K562 (cell line): ENCODE data around the gene PEX7. TPM values are rescaled to one million over a fixed set of nuclear protein-coding genes. Genes with fewer than 3 reads are reported as not detected.

Experiments
- FOXA3 ChIP-seq, 2 experiments: fragments of 450-650 bp in 1 of 2; sonication (generic) in 1 of 2; formaldehyde crosslinking; IDR thresholded peaks in 1 of 2; conservative IDR thresholded peaks in 1 of 2; 2 replicates each; pipeline versions ENCODE4 v1.4.0 to v1.8.0; 2020 to 2022; ENCODE audit warnings: mild to moderate bottlenecking in 2 of 2, missing genetic modification reagents in 1 of 2
- HES1 ChIP-seq: fragments of 450-650 bp; IDR thresholded peaks from 2 replicates; pipeline ENCODE4 v1.6.1; 2016; ENCODE audit warnings: low read depth, mild to moderate bottlenecking, moderate library complexity
- KDM4B ChIP-seq, 2 experiments: fragments of 450-650 bp in 1 of 2; sonication (generic) in 1 of 2; IDR thresholded peaks; 2 replicates each; pipeline ENCODE4 v1.6.1; 2016 to 2017; ENCODE audit warnings: borderline replicate concordance in 2 of 2, antibody characterized with exemption in 1 of 2, low read depth in 1 of 2, mild to moderate bottlenecking in 1 of 2
- PML ChIP-seq: IDR thresholded peaks from 2 replicates; pipeline ENCODE4 v1.6.1; 2012; ENCODE audit warnings: low read length, inconsistent platforms
- POLR2H ChIP-seq: IDR thresholded peaks from 2 replicates; pipeline ENCODE4 v1.6.1; 2016; ENCODE audit warnings: missing genetic modification characterization, low read depth, mild to moderate bottlenecking, control low read depth, missing compliant biosample characterization, moderate library complexity
- RFX7 ChIP-seq: fragments of 250-450 bp; sonication (Bioruptor Pico); IDR thresholded peaks from 2 replicates; pipeline ENCODE4 v1.5.1; 2021; ENCODE audit warnings: mild to moderate bottlenecking
- SNRNP70 ChIP-seq: fragments of 200-400 bp; formaldehyde crosslinking; optimal IDR thresholded peaks from 2 replicates; pipeline ENCODE3; 2017; ENCODE audit warnings: low read depth, low read length
- ZBTB2 ChIP-seq: fragments of 450-650 bp; IDR thresholded peaks from 2 replicates; pipeline ENCODE4 v1.6.1; 2016; ENCODE audit warnings: antibody characterized with exemption
- ZBTB33 ChIP-seq: sonication (generic); formaldehyde crosslinking; IDR thresholded peaks from 2 replicates; pipeline ENCODE4 v1.8.1; 2023; ENCODE audit warnings: mild to moderate bottlenecking, missing genetic modification reagents
- ZBTB40 ChIP-seq, 2 experiments: fragments of 450-650 bp in 1 of 2; sonication (generic) in 1 of 2; formaldehyde crosslinking in 1 of 2; IDR thresholded peaks; 2 replicates each; pipeline versions ENCODE4 v1.7.1 to v1.9.0; 2016 to 2022; ENCODE audit warnings: inconsistent platforms in 1 of 2, mild to moderate bottlenecking in 1 of 2, missing genetic modification reagents in 1 of 2
- ZNF263 ChIP-seq: sonication (generic); formaldehyde crosslinking; IDR thresholded peaks from 2 replicates; pipeline ENCODE4 v1.8.0; 2022; ENCODE audit warnings: mild to moderate bottlenecking, missing genetic modification reagents, borderline replicate concordance
- ZNF583 ChIP-seq: fragments of 250-450 bp; sonication (Bioruptor Pico); IDR thresholded peaks from 2 replicates; pipeline ENCODE4 v1.4.0; 2020
- polyA plus RNA-seq, 8 experiments: library from polyadenylated mRNA; depleted of rRNA in 4 of 8; stranded (reverse) in 5 of 8; unstranded in 3 of 8; fragments of >200 nt; fragmentation: Nextera tagmentation in 2 of 8; fragmentation: Illumina TruSeq in 1 of 8; extraction: Ambion mirVana in 2 of 8; extraction: Trizol in 1 of 8; gene quantifications; 2 replicates each; pipeline versions ENCODE4 v1.2.1 to v1.2.3, GENCODE V29; 2011 to 2014; ENCODE audit warnings: inconsistent platforms in 1 of 8, missing spikeins in 1 of 8
- total RNA-seq, 7 experiments: library from RNA; depleted of rRNA in 6 of 7; stranded (reverse); fragments of >200 nt in 6 of 7; fragmentation: Illumina TruSeq in 2 of 7; extraction: Trizol in 2 of 7; gene quantifications; 2 replicates each; pipeline versions ENCODE4 v1.2.1 to v1.2.3, GENCODE V29; 2011 to 2021; ENCODE audit warnings: low replicate concordance in 1 of 7

The PEX7 gene
- total and polyA plus RNA-seq, 9 of the 15 experiments (the other 6 are each of a cell fraction or from before 2014, with no cell fraction given): 1.6 to 12.9 (median 9.1) TPM

GRCh38 chr6:136790411-136791295 is 31.7 kb upstream of the PEX7 start (continued):
- peak; percentile 33; the same call in 1 of the 2 replicates for TF ChIP-seq ZBTB40 (IDR thresholded peaks at IDR 0.05)
- no peak for TF ChIP-seq ZBTB40 (CRISPR knock-in tag; IDR thresholded peaks at IDR 0.05)
- TF ChIP-seq SNRNP70: no peak
- no peak for TF ChIP-seq ZNF583 (CRISPR knock-in tag)
- no peak for TF ChIP-seq PML
- 0 out of 4 replicates have a peak, but pooled peaks of 1 of the 2 experiments have one; percentile 28 for TF ChIP-seq FOXA3 (CRISPR knock-in tag; conservative IDR thresholded peaks at IDR 0.05 in 1 of 2, IDR thresholded peaks at IDR 0.05 in 1 of 2)
- no peak for TF ChIP-seq ZNF263 (CRISPR knock-in tag)
- TF ChIP-seq KDM4B (IDR thresholded peaks at IDR 0.05; ENCODE audit: borderline replicate concordance in 2 of 2, low read depth in 1 of 2): no peak
- TF ChIP-seq ZBTB33: no peak
- no peak for TF ChIP-seq ZBTB2
- TF ChIP-seq HES1: no peak
- 0 out of 2 replicates have a peak, but pooled peaks have one; percentile 65 for TF ChIP-seq POLR2H (tag)
- no peak for TF ChIP-seq RFX7 (CRISPR knock-in tag)
